HepG2 (cell line): ENCODE results near the gene ADGRG1. TPM values are rescaled to one million over a fixed set of nuclear protein-coding genes. Genes with fewer than 3 reads are reported as not detected.
A peak's percentile ranks its signal among the peaks of the same experiment; 100 is the strongest.

Experiments
- BHLHE40 ChIP-seq: IDR thresholded peaks from 2 replicates; pipeline ENCODE4 v1.6.1; 2011; ENCODE audit warnings: low read length, improper control_type of control experiment
- EED ChIP-seq: sonication (generic); formaldehyde crosslinking; IDR thresholded peaks from 2 replicates; pipeline ENCODE4 v1.5.0; 2020; ENCODE audit warnings: mild to moderate bottlenecking, missing genetic modification reagents
- FOXA1 ChIP-seq, 2 experiments: fragments of 450-650 bp in 1 of 2; sonication (generic) in 1 of 2; formaldehyde crosslinking in 1 of 2; IDR thresholded peaks; 2 replicates each; pipeline versions ENCODE4 v1.4.0 to v1.6.1; 2016 to 2020; ENCODE audit warnings: missing genetic modification reagents in 1 of 2
- FOXO1 ChIP-seq: sonication (generic); formaldehyde crosslinking; IDR thresholded peaks from 2 replicates; pipeline ENCODE4 v1.4.0; 2020; ENCODE audit warnings: missing genetic modification reagents
- MTA3 ChIP-seq: sonication (generic); formaldehyde crosslinking; IDR thresholded peaks from 2 replicates; pipeline ENCODE4 v1.4.0; 2020; ENCODE audit warnings: missing genetic modification reagents
- RARA ChIP-seq: IDR thresholded peaks from 2 replicates; pipeline ENCODE4 v1.6.1; 2016; ENCODE audit warnings: missing genetic modification reagents, missing compliant biosample characterization
- SAP130 ChIP-seq: IDR thresholded peaks from 2 replicates; pipeline ENCODE4 v1.6.1; 2016; ENCODE audit warnings: low read depth
- SOX6 ChIP-seq, 2 experiments: fragments of 450-650 bp in 1 of 2; sonication (generic) in 1 of 2; formaldehyde crosslinking in 1 of 2; IDR thresholded peaks; 2 replicates each; pipeline versions ENCODE4 v1.4.0 to v1.6.1; 2017 to 2020; ENCODE audit warnings: antibody characterized with exemption in 1 of 2, mild to moderate bottlenecking in 1 of 2, missing genetic modification reagents in 1 of 2
- STAT5B ChIP-seq: sonication (generic); formaldehyde crosslinking; IDR thresholded peaks from 2 replicates; pipeline ENCODE4 v1.4.0; 2020; ENCODE audit warnings: missing genetic modification reagents
- SUZ12 ChIP-seq: fragments of 150-350 bp; IDR thresholded peaks from 2 replicates; pipeline ENCODE4 v1.6.1; 2014; ENCODE audit warnings: low read depth, low read length
- TGIF2 ChIP-seq: IDR thresholded peaks from 2 replicates; pipeline ENCODE4 v1.6.1; 2016; ENCODE audit warnings: control low read depth, missing compliant biosample characterization
- ZFP82 ChIP-seq: sonication (generic); formaldehyde crosslinking; IDR thresholded peaks from 2 replicates; pipeline ENCODE4 v1.5.1; 2020; ENCODE audit warnings: mild to moderate bottlenecking, missing genetic modification reagents, borderline replicate concordance
- ZNF274 ChIP-seq: sonication (generic); formaldehyde crosslinking; IDR thresholded peaks from 2 replicates; pipeline ENCODE4 v1.5.1; 2020; ENCODE audit warnings: mild to moderate bottlenecking, missing genetic modification reagents
- ZNF431 ChIP-seq: sonication (generic); formaldehyde crosslinking; IDR thresholded peaks from 2 replicates; pipeline ENCODE4 v1.9.0; 2022; ENCODE audit warnings: missing genetic modification reagents, low read depth, mild to moderate bottlenecking, borderline replicate concordance
- ZNF567 ChIP-seq: sonication (generic); formaldehyde crosslinking; IDR thresholded peaks from 2 replicates; pipeline ENCODE4 v1.8.1; 2023; ENCODE audit warnings: mild to moderate bottlenecking, missing genetic modification reagents, borderline replicate concordance
- ZNF644 ChIP-seq: IDR thresholded peaks from 2 replicates; pipeline ENCODE4 v1.6.1; 2016; ENCODE audit warnings: low read depth
- polyA plus RNA-seq, 8 experiments: library from polyadenylated mRNA; depleted of rRNA in 3 of 8; stranded (reverse) in 7 of 8; unstranded in 1 of 8; fragments of >200 nt; fragmentation: Illumina TruSeq in 4 of 8; extraction: Trizol in 4 of 8; gene quantifications; 2 replicates each; pipeline versions ENCODE4 v1.2.1 to v1.2.3, GENCODE V29; 2011 to 2016; ENCODE audit warnings: low read depth in 4 of 8, missing spikeins in 1 of 8, mixed read lengths in 1 of 8; ENCODE audit not compliant: insufficient read depth in 1 of 8
- total RNA-seq, 5 experiments: library from RNA; depleted of rRNA; stranded (reverse); fragments of >200 nt; fragmentation: Illumina TruSeq; extraction: Trizol; gene quantifications; 2 replicates each; pipeline ENCODE4 v1.2.3, GENCODE V29; 2016; ENCODE audit warnings: low read depth in 1 of 5
- TF ChIP-seq, protein P1 (sequence below): sonication (generic); formaldehyde crosslinking; IDR thresholded peaks from 2 replicates; pipeline ENCODE4 v1.4.0; 2020; ENCODE audit warnings: missing genetic modification reagents, borderline replicate concordance
- TF ChIP-seq, protein P2 (sequence below): sonication (generic); formaldehyde crosslinking; IDR thresholded peaks from 2 replicates; pipeline ENCODE4 v1.8.0; 2022; ENCODE audit warnings: mild to moderate bottlenecking, missing genetic modification reagents, moderate library complexity
- TF ChIP-seq, protein P3 (sequence below): sonication (generic); formaldehyde crosslinking; IDR thresholded peaks from 2 replicates; pipeline ENCODE4 v1.8.1; 2023; ENCODE audit warnings: mild to moderate bottlenecking, missing genetic modification reagents
- TF ChIP-seq, protein P4 (sequence below): sonication (generic); formaldehyde crosslinking; conservative IDR thresholded peaks from 2 replicates; pipeline ENCODE4 v1.8.0; 2022; ENCODE audit warnings: low read depth, missing genetic modification reagents

Gene ADGRG1
- total and polyA plus RNA-seq, 2 of the 13 experiments (the other 11 are each of a cell fraction or from before 2014, with no cell fraction given), result 2.7 to 5.9 TPM

DNA sequence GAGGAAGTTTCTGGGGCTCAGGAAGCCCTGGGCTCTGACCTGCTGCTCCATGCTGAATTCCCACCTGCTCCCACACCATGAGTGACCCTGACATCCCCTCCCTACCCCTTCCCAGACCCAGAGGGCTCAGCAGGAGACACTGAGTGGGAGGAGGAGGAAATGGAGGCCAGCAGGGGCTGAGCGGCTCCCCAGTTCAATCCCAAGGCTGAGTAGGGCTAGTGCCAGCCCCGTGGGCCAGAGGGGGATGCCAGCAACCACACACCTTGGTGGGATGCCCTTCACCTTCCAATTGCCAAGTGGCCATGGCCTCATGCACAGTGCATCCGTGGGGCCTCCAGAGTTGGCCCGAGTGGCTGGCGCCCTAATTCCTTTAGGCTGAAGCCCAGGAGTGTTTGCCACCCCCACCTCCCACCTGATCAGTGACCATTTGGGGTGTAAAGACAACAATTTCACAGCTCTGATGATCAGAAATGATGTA, 38.7 kb downstream of the ADGRG1 start (continued):
- TF ChIP-seq, protein P1, sequence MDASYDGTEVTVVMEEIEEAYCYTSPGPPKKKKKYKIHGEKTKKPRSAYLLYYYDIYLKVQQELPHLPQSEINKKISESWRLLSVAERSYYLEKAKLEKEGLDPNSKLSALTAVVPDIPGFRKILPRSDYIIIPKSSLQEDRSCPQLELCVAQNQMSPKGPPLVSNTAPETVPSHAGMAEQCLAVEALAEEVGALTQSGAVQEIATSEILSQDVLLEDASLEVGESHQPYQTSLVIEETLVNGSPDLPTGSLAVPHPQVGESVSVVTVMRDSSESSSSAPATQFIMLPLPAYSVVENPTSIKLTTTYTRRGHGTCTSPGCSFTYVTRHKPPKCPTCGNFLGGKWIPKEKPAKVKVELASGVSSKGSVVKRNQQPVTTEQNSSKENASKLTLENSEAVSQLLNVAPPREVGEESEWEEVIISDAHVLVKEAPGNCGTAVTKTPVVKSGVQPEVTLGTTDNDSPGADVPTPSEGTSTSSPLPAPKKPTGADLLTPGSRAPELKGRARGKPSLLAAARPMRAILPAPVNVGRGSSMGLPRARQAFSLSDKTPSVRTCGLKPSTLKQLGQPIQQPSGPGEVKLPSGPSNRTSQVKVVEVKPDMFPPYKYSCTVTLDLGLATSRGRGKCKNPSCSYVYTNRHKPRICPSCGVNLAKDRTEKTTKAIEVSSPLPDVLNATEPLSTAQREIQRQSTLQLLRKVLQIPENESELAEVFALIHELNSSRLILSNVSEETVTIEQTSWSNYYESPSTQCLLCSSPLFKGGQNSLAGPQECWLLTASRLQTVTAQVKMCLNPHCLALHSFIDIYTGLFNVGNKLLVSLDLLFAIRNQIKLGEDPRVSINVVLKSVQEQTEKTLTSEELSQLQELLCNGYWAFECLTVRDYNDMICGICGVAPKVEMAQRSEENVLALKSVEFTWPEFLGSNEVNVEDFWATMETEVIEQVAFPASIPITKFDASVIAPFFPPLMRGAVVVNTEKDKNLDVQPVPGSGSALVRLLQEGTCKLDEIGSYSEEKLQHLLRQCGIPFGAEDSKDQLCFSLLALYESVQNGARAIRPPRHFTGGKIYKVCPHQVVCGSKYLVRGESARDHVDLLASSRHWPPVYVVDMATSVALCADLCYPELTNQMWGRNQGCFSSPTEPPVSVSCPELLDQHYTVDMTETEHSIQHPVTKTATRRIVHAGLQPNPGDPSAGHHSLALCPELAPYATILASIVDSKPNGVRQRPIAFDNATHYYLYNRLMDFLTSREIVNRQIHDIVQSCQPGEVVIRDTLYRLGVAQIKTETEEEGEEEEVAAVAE (CRISPR knock-in tag), result no peak
- TF ChIP-seq ZNF274 (no peak; the same call in 1 of the 2 replicates), SAP130 (no peak), MTA3 (CRISPR knock-in tag) (no peak), STAT5B (no peak), TGIF2 (CRISPR knock-in tag) (peak; percentile 27; the same call in 1 of the 2 replicates), RARA (CRISPR knock-in tag) (no peak), FOXA1 (IDR thresholded peaks at IDR 0.05) (no peak), FOXA1 (CRISPR knock-in tag; IDR thresholded peaks at IDR 0.05) (no peak), SUZ12 (no peak), ZNF431 (CRISPR knock-in tag) (no peak), SOX6 (IDR thresholded peaks at IDR 0.05) (no peak), SOX6 (CRISPR knock-in tag; IDR thresholded peaks at IDR 0.05) (no peak), ZNF567 (CRISPR knock-in tag) (no peak), BHLHE40 (no peak), ZFP82 (no peak), FOXO1 (CRISPR knock-in tag) (0 out of 2 replicates have a peak, but pooled peaks have one; percentile 17), EED (no peak), ZNF644 (CRISPR knock-in tag) (no peak)
- TF ChIP-seq, protein P2, sequence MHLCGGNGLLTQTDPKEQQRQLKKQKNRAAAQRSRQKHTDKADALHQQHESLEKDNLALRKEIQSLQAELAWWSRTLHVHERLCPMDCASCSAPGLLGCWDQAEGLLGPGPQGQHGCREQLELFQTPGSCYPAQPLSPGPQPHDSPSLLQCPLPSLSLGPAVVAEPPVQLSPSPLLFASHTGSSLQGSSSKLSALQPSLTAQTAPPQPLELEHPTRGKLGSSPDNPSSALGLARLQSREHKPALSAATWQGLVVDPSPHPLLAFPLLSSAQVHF (CRISPR knock-in tag), result 0 out of 2 replicates have a peak, but pooled peaks have one; percentile 9
- TF ChIP-seq, protein P3, sequence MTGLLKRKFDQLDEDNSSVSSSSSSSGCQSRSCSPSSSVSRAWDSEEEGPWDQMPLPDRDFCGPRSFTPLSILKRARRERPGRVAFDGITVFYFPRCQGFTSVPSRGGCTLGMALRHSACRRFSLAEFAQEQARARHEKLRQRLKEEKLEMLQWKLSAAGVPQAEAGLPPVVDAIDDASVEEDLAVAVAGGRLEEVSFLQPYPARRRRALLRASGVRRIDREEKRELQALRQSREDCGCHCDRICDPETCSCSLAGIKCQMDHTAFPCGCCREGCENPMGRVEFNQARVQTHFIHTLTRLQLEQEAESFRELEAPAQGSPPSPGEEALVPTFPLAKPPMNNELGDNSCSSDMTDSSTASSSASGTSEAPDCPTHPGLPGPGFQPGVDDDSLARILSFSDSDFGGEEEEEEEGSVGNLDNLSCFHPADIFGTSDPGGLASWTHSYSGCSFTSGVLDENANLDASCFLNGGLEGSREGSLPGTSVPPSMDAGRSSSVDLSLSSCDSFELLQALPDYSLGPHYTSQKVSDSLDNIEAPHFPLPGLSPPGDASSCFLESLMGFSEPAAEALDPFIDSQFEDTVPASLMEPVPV, result peak; percentile 84
- TF ChIP-seq, protein P4, sequence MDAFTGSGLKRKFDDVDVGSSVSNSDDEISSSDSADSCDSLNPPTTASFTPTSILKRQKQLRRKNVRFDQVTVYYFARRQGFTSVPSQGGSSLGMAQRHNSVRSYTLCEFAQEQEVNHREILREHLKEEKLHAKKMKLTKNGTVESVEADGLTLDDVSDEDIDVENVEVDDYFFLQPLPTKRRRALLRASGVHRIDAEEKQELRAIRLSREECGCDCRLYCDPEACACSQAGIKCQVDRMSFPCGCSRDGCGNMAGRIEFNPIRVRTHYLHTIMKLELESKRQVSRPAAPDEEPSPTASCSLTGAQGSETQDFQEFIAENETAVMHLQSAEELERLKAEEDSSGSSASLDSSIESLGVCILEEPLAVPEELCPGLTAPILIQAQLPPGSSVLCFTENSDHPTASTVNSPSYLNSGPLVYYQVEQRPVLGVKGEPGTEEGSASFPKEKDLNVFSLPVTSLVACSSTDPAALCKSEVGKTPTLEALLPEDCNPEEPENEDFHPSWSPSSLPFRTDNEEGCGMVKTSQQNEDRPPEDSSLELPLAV, result no peak
